Renal pelvis (tissue), 4 donors: ENCODE results near the gene WDR4. TPM values are rescaled to one million over a fixed set of nuclear protein-coding genes. Genes with fewer than 3 reads are reported as not detected.
A peak's percentile ranks its signal among the peaks of the same experiment; 100 is the strongest.
"Not testable (repeated sequence)": the region's sequence is repeated elsewhere in the genome, so short reads cannot be mapped to it uniquely, and the experiment has no call there.

Source experiments
- DNase-seq: peaks from one replicate; pipeline ENCODE4 v3.0.0-alpha.2; 2013
- polyA plus RNA-seq, 3 donors: library from polyadenylated mRNA; unstranded; fragments of 120-200 nt; gene quantifications; one replicate each; pipeline ENCODE4 v1.2.1, GENCODE V29; 2013; ENCODE audit not compliant: insufficient read length in 3 of 3

The WDR4 gene
- polyA plus RNA-seq, 3 donors: 12.0 to 17.5 (median 13.9) TPM

- no peak for DNase-seq
These were observed 38.0 kb downstream of the WDR4 start for GRCh38 chr21:42841156-42841915.

- no peak for DNase-seq
These were observed 38.8 kb downstream of the WDR4 start for GRCh38 chr21:42840411-42841155.

GRCh38 chr21:42839271-42840231 lies 39.8 kb downstream of the WDR4 start:
- no peak for DNase-seq

DNA sequence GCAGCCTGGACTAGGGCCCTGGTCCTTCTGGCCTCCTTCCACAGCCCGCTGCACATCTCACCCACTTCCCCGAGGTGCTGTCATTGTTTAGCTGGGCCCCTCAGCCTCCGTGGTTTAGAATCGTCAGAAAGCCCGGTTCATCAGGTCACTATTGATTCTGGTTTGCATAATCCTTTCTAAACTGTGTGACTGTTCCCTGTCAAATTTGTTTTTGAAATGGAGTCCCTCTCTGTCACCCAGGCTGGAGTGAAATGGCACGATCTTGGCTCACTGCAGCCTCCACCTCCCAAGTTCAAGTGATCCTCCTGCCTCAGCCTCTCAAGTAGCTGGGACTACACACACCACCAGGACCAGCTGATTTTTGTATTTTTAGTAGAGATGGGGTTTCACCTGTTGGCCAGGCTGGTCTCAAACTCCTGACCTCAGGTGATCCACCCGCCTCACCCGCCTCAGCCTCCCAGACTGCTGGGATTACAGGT lies 41.1 kb downstream of the WDR4 start:
- DNase-seq: not testable (repeated sequence)

DNA sequence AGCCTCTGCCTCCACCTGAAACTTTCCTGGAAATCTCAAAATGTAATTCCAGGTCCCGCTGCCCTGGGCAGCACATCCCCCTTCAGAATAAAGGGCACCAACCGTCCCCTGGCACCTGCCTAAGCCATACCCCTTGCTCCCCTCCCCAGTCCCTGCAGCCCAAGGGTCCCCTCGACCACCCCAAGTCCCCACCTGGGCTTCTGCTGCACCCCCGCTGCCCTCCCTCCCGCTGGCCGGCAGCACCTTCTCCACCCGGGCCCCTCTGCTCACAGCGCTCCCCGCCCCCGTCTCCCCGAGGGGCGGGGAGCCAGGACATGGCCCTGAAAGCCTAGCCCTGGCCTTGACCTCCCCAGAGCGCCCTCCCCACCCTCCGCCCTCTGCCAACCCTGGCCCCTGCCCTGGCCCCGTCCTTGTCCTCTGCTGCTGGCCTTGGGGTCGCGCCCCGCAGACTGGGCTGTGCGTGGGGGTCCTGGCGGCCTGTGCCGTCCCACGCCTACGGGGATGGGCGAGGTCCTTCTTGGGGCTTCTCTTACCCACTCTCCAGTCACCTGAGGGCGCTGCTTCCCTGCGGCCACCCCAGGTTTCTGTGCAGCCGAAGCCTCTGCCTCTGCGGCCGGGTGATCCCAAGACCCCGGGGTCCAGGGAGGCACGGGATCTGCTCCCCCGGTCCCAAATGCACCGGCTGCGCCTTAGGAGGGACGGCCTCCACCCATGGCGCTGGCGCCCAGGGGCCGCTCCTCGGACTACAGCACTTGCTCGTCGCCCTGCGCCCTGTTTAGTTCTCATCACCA lies 41.7 kb downstream of the WDR4 start:
- DNase-seq: no peak

GRCh38 chr21:42836767-42837301 lies 42.5 kb downstream of the WDR4 start:
- no peak for DNase-seq

DNA sequence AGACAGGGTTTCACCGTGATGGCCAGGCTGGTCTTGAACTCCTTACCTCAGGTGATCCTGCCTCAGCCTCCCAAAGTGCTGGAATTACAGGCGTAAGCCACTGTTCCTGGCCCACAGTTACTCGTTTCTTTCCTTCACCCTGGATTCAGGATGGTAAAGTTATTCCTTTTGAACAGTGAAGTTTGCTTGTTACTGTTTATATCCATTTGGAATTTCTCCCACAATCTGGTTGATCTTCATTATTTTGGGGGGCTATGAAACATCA lies 43.0 kb downstream of the WDR4 start:
- no peak for DNase-seq

GRCh38 chr21:42835611-42836401 lies 43.5 kb downstream of the WDR4 start:
- DNase-seq: no peak

GRCh38 chr21:42835211-42835610 lies 44.1 kb downstream of the WDR4 start:
- no peak for DNase-seq

- DNase-seq: no peak
These were observed 44.6 kb downstream of the WDR4 start for GRCh38 chr21:42834726-42835191.

GRCh38 chr21:42833859-42834725 lies 45.2 kb downstream of the WDR4 start:
- no peak for DNase-seq

- DNase-seq: no peak
These were observed 45.9 kb downstream of the WDR4 start for GRCh38 chr21:42833439-42833815.

DNA sequence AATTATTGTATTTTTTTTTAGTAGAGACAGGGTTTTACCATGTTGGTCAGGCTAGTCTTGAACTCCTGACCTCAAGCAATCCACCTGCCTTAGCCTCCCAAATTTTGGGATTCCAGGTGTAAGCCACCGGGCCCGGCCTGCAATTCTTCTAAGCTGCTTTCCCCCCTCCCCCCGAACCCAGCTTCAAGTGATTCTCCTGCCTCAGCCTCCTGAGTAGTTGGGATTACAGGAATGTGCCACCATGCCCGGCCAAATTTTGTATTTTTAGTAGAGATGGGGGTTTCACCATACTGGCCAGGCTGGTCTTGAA lies 47.1 kb downstream of the WDR4 start:
- DNase-seq: not testable (repeated sequence)

DNA sequence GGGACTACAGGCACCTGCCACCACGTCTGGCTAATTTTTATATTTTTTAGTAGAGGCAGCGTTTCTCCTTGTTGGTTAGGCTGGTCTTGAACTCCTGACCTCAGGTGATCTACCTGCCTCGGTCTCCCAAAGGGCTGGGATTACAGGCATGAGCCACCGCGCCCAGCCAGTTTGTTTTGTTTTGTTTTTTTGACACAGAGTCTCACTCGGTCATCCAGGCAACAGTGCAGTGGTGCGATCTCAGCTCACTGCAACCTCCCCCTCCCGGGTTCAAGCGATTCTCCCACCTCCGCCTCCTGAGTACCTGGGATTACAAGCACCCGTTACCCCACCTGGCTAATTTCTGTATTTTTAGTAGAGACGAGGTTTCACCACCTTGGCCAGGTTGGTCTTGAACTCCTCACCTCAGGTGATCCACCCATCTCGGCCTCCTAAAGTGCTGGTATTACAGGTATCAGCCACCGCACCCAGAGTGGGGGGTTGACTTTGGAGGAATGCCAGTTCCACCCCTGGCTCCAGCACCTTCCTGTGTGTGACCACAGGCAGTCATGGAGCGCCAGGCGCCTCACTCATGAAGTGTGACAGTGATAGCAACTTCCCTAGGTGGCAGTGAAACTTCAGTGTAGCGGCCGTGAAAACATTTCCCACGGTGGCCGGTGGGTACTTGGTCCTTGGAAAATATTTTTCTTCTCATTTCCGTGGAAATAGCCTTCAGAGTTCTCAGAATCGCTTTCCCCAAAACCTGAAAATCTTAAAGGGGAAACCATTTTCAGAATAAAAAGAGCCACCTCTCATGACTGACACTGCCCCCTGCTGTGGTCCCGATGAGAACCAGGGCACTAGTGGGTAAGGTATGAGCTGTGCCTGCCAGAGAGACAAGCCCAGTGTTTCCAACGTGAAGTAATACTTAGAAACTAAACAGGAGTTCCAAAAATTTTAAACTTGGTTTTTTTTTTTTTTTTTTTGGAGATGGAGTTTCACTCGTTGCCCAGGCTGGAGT lies 48.6 kb downstream of the WDR4 start:
- DNase-seq: peak; percentile 19

DNA sequence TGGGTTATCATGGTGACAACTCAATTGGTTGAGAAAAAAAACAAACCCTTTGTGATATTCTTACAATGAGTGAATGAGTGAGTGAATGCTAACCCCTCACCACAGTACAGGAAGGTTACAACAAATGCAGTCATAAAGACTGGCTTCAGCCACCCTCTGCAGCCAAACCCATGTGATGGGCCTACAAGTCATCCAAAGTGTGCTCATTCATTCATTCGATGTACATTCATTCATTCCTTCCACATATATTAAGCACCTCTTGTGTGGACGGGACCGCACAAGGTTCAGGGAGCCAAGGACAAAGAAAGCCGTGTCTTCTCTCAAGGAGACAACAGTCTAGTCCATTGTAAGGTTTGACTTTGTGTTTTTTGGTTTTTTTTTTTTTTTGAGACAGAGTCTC lies 49.4 kb downstream of the WDR4 start:
- DNase-seq: no peak

DNA sequence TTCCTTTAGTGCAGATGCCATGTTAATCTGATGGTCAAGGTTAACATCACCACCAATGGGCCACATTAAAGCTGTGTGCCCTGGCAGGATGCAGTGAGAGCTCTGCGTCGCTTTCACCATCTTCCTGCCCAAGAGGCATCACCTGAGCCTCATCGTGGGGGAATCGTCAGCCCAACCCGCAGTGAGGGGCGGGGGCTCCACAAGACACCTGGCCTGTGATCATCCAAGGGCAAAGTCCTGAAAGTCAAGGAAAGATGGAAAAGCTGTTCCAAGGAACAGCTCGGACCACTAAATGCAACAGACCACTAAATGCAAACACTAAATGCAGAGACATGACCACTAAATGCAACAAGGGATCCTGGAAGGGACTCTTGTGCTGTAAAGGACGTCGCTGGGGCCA lies 49.9 kb downstream of the WDR4 start:
- no peak for DNase-seq

GRCh38 chr21:42827588-42827987 lies 51.8 kb downstream of the WDR4 start:
- DNase-seq: no peak
